ENCODE results near the gene NKX2-1. TPM values are rescaled to one million over a fixed set of nuclear protein-coding genes. Genes with fewer than 3 reads are reported as not detected.

NKX2-1 gene
- total and polyA plus RNA-seq, 2 donors (not counting 3 experiments of a cell fraction or from before 2014, with no cell fraction given), result not detected

- no peaks in the 10 kb centered on the region for H4K20me1 ChIP-seq (replicated peaks; ENCODE audit: control insufficient read depth, extremely low read depth, insufficient read depth, low read length)
- POLR2A ChIA-PET, result no interaction called here
- H3K4me2 ChIP-seq (ENCODE audit: insufficient read depth, low read length), result no peak overlapping the region
- H3K27ac ChIP-seq (ENCODE audit: insufficient read depth, low read depth, low read length), result no peak overlapping the region
- peaks cover 84 to 95% of the 10 kb centered on the region in 2 experiments for H3K27me3 ChIP-seq (ENCODE audit: control insufficient read depth in 2 of 2, insufficient read depth in 2 of 2, low read length in 2 of 2)
- H3K4me1 ChIP-seq (ENCODE audit: control insufficient read depth, extremely low read depth, insufficient read depth, low read length), result no peaks in the 10 kb centered on the region
- DNase-seq (ENCODE audit: low read depth, low spot score), result no peak
- no peaks in the 10 kb centered on the region for H3K9me1 ChIP-seq (replicated peaks; ENCODE audit: control insufficient read depth, extremely low read depth, insufficient read depth, low read length)
- intact Hi-C loops (cut with micrococcal nuclease) (no loop called here), dilution Hi-C loops (cut with MboI; ENCODE audit: extremely low pct_ligation_motif_present, low sequenced_read_pairs) (no loop called here)
- no peak overlapping the region for H2AFZ ChIP-seq (ENCODE audit: low read depth, low read length)
- no peak for TF ChIP-seq POLR2A (IDR thresholded peaks at IDR 0.05; ENCODE audit: low read depth, low read length)
- TF ChIP-seq EZH2 (IDR thresholded peaks at IDR 0.05; ENCODE audit: borderline replicate concordance, low read depth, low read length, severe bottlenecking), result peak; percentile 49
- no TSS peak for BruUV-seq (replicated peaks)
- FAIRE-seq, result no peak
- H3K4me3 ChIP-seq (replicated peaks in 1 of 3; ENCODE audit: insufficient read depth in 1 of 3, low read depth in 1 of 3, low read length in 3 of 3), result no peak overlapping the region
- no peaks in the 10 kb centered on the region for H3K36me3 ChIP-seq (ENCODE audit: control insufficient read depth in 2 of 2, extremely low read depth in 1 of 2, insufficient read depth in 2 of 2, low read length in 2 of 2)
- no peaks in the 10 kb centered on the region for H3K79me2 ChIP-seq (ENCODE audit: control insufficient read depth, insufficient read depth, low read length)
- H3K9ac ChIP-seq (replicated peaks; ENCODE audit: extremely low read depth, insufficient read depth, low read length), result no peak overlapping the region
- no peaks in the 10 kb centered on the region for H3K9me3 ChIP-seq (replicated peaks; ENCODE audit: control insufficient read depth, insufficient read depth, low read length)
- CTCF ChIA-PET, result interaction anchor here (0.9 kb wide), 1 partner anchor 12 kb away, joined by 3 read pairs; no protein-coding TSS in a partner anchor
Observed at GRCh38 chr14:36513451-36514277, 6.4 kb downstream of the NKX2-1 start.

- Histone ChIP-seq H4K20me1 (replicated peaks; ENCODE audit: control insufficient read depth, extremely low read depth, insufficient read depth, low read length) (no peaks in the 10 kb centered on the region), H3K9me1 (replicated peaks; ENCODE audit: control insufficient read depth, extremely low read depth, insufficient read depth, low read length) (no peaks in the 10 kb centered on the region), H3K4me1 (ENCODE audit: control insufficient read depth, extremely low read depth, insufficient read depth, low read length) (no peaks in the 10 kb centered on the region), H2AFZ (ENCODE audit: low read depth, low read length) (no peak overlapping the region), H3K79me2 (ENCODE audit: control insufficient read depth, insufficient read depth, low read length) (no peaks in the 10 kb centered on the region), H3K36me3 (ENCODE audit: control insufficient read depth in 2 of 2, extremely low read depth in 1 of 2, insufficient read depth in 2 of 2, low read length in 2 of 2) (no peaks in the 10 kb centered on the region), H3K9ac (replicated peaks; ENCODE audit: extremely low read depth, insufficient read depth, low read length) (no peak overlapping the region), H3K4me2 (ENCODE audit: insufficient read depth, low read length) (no peak overlapping the region), H3K4me3 (replicated peaks in 1 of 3; ENCODE audit: insufficient read depth in 1 of 3, low read depth in 1 of 3, low read length in 3 of 3) (no peak overlapping the region), H3K27me3 (ENCODE audit: control insufficient read depth in 2 of 2, insufficient read depth in 2 of 2, low read length in 2 of 2) (peaks cover 82 to 94% of the 10 kb centered on the region in 2 experiments), H3K9me3 (replicated peaks; ENCODE audit: control insufficient read depth, insufficient read depth, low read length) (no peaks in the 10 kb centered on the region), H3K27ac (ENCODE audit: insufficient read depth, low read depth, low read length) (no peak overlapping the region)
- ChIA-PET POLR2A (no interaction called here), CTCF (interaction anchor here (0.9 kb wide), 1 partner anchor 13 kb away, joined by 3 read pairs; no protein-coding TSS in a partner anchor)
- no TSS peak for BruUV-seq (replicated peaks)
- FAIRE-seq (no peak), DNase-seq (ENCODE audit: low read depth, low spot score) (no peak)
- intact Hi-C loops (cut with micrococcal nuclease), result no loop called here
- peak; percentile 36 for TF ChIP-seq EZH2 (IDR thresholded peaks at IDR 0.05; ENCODE audit: borderline replicate concordance, low read depth, low read length, severe bottlenecking)
- TF ChIP-seq FOS (IDR thresholded peaks at IDR 0.05; ENCODE audit: borderline replicate concordance, insufficient read depth, low read length), result no peak
- dilution Hi-C loops (cut with MboI; ENCODE audit: extremely low pct_ligation_motif_present, low sequenced_read_pairs), result no loop called here
Observed at GRCh38 chr14:36513012-36513420, 7.0 kb downstream of the NKX2-1 start.
